SU-DHL-6 (cell line): ENCODE results near the gene CAMKK2.
"Not testable (repeated sequence)": the region's sequence is repeated elsewhere in the genome, so short reads cannot be mapped to it uniquely, and the experiment has no call there.

Experiments used
- H2AFZ ChIP-seq: fragments of 200-600 bp; sonication (generic); 2 replicates; pipeline ENCODE4 v1.6.1; 2014; ENCODE audit warnings: low read depth, mild to moderate bottlenecking, moderate library complexity, mixed read lengths, antibody characterized with exemption, low read length; ENCODE audit not compliant: severe bottlenecking
- H3F3A ChIP-seq: fragments of 200-600 bp; shearing (Covaris generic); 2 replicates; pipeline ENCODE4 v1.6.0; 2016; ENCODE audit warnings: antibody characterized with exemption, mild to moderate bottlenecking; ENCODE audit not compliant: insufficient read depth
- H3K27ac ChIP-seq: fragments of 200-600 bp; sonication (generic); 2 replicates; pipeline ENCODE4 v1.5.1; 2016; ENCODE audit warnings: low read depth, mild to moderate bottlenecking, low read length, moderate library complexity, mixed read lengths
- H3K27me3 ChIP-seq: fragments of 200-600 bp; sonication (generic), shearing (Covaris generic); 2 replicates; pipeline ENCODE4 v1.6.0; 2014; ENCODE audit warnings: mild to moderate bottlenecking, low read length
- H3K36me3 ChIP-seq: fragments of 200-600 bp; sonication (generic); 2 replicates; pipeline ENCODE4 v1.6.1; 2014; ENCODE audit warnings: mild to moderate bottlenecking, low read length, mixed read lengths
- H3K4me2 ChIP-seq: fragments of 300-600, 200-600 bp; shearing (Covaris generic), sonication (generic); 2 replicates; pipeline ENCODE4 v1.6.0; 2014; ENCODE audit warnings: low read length, low read depth, mild to moderate bottlenecking; ENCODE audit not compliant: poor library complexity, severe bottlenecking
- H3K4me3 ChIP-seq: fragments of 200-600 bp; sonication (generic); 2 replicates; pipeline ENCODE4 v1.5.1; 2014; ENCODE audit warnings: antibody characterized with exemption, low read length, mild to moderate bottlenecking, mixed read lengths; ENCODE audit not compliant: insufficient read depth, poor library complexity, severe bottlenecking
- H3K79me2 ChIP-seq: fragments of 200-600 bp; sonication (generic); 2 replicates; pipeline ENCODE4 v1.6.1; 2014; ENCODE audit warnings: mild to moderate bottlenecking, low read length, moderate library complexity; ENCODE audit not compliant: insufficient read depth
- H3K9ac ChIP-seq: fragments of 200-600 bp; sonication (generic); 2 replicates; pipeline ENCODE4 v1.7.0; 2014; ENCODE audit warnings: mild to moderate bottlenecking, low read length
- H3K9me2 ChIP-seq: fragments of 200-600 bp; sonication (generic); replicated peaks from 2 replicates; pipeline ENCODE4 v1.6.1; 2014; ENCODE audit warnings: low read length; ENCODE audit not compliant: insufficient read depth
- H3K9me3 ChIP-seq: fragments of 200-600 bp; sonication (generic); 2 replicates; pipeline ENCODE4 v1.6.1; 2014; ENCODE audit warnings: low read length, mixed read lengths; ENCODE audit not compliant: insufficient read depth
- H4K20me1 ChIP-seq: fragments of 200-600 bp; sonication (generic); 2 replicates; pipeline ENCODE4 v1.6.1; 2014; ENCODE audit warnings: low read depth, mild to moderate bottlenecking, antibody characterized with exemption, low read length, moderate library complexity, mixed read lengths
- EZH2phosphoT487 ChIP-seq: fragments of 200-600 bp; sonication (generic), shearing (Covaris generic); conservative IDR thresholded peaks from 2 replicates; pipeline ENCODE4 v1.6.1; 2018; ENCODE audit warnings: mild to moderate bottlenecking, antibody characterized with exemption, low read length, moderate library complexity, mixed read lengths
- TF ChIP-seq, protein P1 (sequence below): fragments of 200-600 bp; sonication (generic); IDR thresholded peaks from one replicate; pipeline ENCODE4 v1.5.1; 2017; ENCODE audit warnings: antibody characterized with exemption, mild to moderate bottlenecking, low read length, moderate library complexity; ENCODE audit not compliant: insufficient read depth, poor library complexity, severe bottlenecking

CAMKK2 gene

GRCh38 chr12:121318121-121318520 lies 21.6 kb upstream of the CAMKK2 start:
- Histone ChIP-seq H3K27me3 (no peaks in the 10 kb centered on the region), H2AFZ (no peak overlapping the region), H3K9me3 (no peaks in the 10 kb centered on the region), H3K27ac (no peak overlapping the region), H3K36me3 (peaks cover 26% of the 10 kb centered on the region), H4K20me1 (no peaks in the 10 kb centered on the region), H3F3A (peaks cover 17% of the 10 kb centered on the region; the same call in 1 of the 2 replicates), H3K79me2 (peaks cover 6% of the 10 kb centered on the region; the same call in 1 of the 2 replicates), H3K9ac (no peak overlapping the region), H3K4me2 (no peak overlapping the region), H3K4me3 (no peak overlapping the region), H3K9me2 (no peaks in the 10 kb centered on the region)
- no peak for TF ChIP-seq EZH2phosphoT487
- TF ChIP-seq, protein P1, sequence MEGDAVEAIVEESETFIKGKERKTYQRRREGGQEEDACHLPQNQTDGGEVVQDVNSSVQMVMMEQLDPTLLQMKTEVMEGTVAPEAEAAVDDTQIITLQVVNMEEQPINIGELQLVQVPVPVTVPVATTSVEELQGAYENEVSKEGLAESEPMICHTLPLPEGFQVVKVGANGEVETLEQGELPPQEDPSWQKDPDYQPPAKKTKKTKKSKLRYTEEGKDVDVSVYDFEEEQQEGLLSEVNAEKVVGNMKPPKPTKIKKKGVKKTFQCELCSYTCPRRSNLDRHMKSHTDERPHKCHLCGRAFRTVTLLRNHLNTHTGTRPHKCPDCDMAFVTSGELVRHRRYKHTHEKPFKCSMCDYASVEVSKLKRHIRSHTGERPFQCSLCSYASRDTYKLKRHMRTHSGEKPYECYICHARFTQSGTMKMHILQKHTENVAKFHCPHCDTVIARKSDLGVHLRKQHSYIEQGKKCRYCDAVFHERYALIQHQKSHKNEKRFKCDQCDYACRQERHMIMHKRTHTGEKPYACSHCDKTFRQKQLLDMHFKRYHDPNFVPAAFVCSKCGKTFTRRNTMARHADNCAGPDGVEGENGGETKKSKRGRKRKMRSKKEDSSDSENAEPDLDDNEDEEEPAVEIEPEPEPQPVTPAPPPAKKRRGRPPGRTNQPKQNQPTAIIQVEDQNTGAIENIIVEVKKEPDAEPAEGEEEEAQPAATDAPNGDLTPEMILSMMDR = no peak

DNA sequence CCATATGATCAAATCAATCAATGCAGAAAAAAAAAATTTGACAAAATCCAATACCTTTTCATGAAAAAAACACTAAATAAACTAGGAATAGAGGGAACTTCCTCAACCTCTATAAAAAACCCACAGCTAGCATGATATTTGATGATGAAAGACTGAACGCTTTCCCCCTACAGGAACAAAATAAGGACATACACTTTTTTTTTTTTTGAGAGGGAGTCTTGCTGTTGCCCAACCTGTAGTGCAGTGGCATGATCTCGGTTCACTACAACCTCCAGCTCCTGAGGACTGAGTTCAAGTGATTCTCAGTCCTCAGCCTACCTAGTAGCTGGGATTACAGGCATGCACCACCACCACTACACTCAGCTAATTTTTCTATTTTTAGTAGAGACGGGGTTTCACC lies 17.9 kb upstream of the CAMKK2 start:
- Histone ChIP-seq H3K27ac (no peak overlapping the region), H3K9me2 (no peaks in the 10 kb centered on the region), H3K36me3 (peaks cover 25% of the 10 kb centered on the region), H3F3A (peaks cover 8% of the 10 kb centered on the region; the same call in 1 of the 2 replicates), H3K27me3 (no peaks in the 10 kb centered on the region), H3K9me3 (no peaks in the 10 kb centered on the region), H4K20me1 (no peaks in the 10 kb centered on the region), H3K79me2 (peaks cover 14% of the 10 kb centered on the region; the same call in 1 of the 2 replicates), H3K4me3 (no peak overlapping the region), H3K4me2 (no peak overlapping the region), H2AFZ (no peak overlapping the region), H3K9ac (no peak overlapping the region)
- TF ChIP-seq EZH2phosphoT487 = no peak

GRCh38 chr12:121310231-121310630 lies 13.7 kb upstream of the CAMKK2 start:
- not testable (repeated sequence) for H3K9me3 ChIP-seq, H3F3A ChIP-seq, H2AFZ ChIP-seq, H3K4me3 ChIP-seq, H3K9me2 ChIP-seq, H3K27me3 ChIP-seq, H4K20me1 ChIP-seq, H3K9ac ChIP-seq, H3K4me2 ChIP-seq, H3K27ac ChIP-seq
- Histone ChIP-seq H3K79me2 (peaks cover 14% of the 10 kb centered on the region; the same call in 1 of the 2 replicates), H3K36me3 (peaks cover 18% of the 10 kb centered on the region; the same call in 1 of the 2 replicates)

DNA sequence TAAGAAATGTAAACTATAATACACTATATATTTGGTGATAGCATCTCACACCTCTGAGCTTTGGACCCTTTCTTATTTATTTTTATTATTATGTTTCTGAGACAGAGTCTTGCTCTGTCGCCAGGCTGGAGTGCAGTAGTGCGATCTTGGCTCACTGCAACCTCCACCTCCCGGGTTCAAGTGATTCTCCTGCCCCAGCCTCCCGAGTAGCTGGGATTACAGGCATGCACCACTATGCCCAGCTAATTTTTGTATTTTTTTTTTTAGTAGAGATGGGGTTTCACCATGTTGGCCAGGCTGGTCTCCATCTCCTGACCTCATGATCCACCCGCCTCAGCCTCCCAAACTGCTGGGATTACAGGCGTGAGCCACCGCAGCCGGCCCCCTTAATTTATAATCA lies 10.9 kb upstream of the CAMKK2 start:
- not testable (repeated sequence) for H3K79me2 ChIP-seq, H3K4me2 ChIP-seq, H3K4me3 ChIP-seq, H3K9me2 ChIP-seq, H3K9ac ChIP-seq, H3F3A ChIP-seq, H3K27ac ChIP-seq, H4K20me1 ChIP-seq, H3K27me3 ChIP-seq, H2AFZ ChIP-seq, H3K9me3 ChIP-seq
- peaks cover 14% of the 10 kb centered on the region; the same call in 1 of the 2 replicates for H3K36me3 ChIP-seq

DNA sequence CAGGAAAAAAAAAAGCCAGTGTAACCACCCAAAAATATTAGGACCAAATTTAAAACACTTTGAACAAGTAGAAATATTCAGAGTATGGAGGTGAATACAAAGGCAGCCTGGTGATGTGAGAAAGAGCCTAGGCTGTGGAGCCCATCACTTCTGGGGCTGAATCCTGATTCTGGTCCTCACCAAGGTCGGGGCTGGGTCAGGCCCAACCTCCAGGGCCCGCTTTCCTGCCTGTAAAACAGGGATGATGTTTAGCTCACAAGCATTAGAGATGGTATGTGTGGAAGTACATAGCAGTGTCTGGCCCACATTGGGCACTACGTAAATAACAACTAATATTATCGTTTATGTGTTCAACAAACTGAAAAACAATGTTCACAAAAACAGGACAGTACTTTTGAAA lies 7.8 kb upstream of the CAMKK2 start:
- TF ChIP-seq EZH2phosphoT487 = no peak
- TF ChIP-seq, protein P1 = no peak
- Histone ChIP-seq H3K27me3 (no peaks in the 10 kb centered on the region), H3K27ac (no peak overlapping the region), H4K20me1 (no peaks in the 10 kb centered on the region), H2AFZ (no peak overlapping the region), H3K9me2 (no peaks in the 10 kb centered on the region), H3K4me3 (no peak overlapping the region), H3K36me3 (peaks cover 5% of the 10 kb centered on the region; the same call in 1 of the 2 replicates), H3K79me2 (no peaks in the 10 kb centered on the region), H3K4me2 (no peak overlapping the region), H3F3A (peaks cover 10% of the 10 kb centered on the region; the same call in 1 of the 2 replicates), H3K9me3 (no peaks in the 10 kb centered on the region), H3K9ac (no peak overlapping the region)
